GM10847 (cell line): ENCODE results near the gene ZNF750.

Source experiments
- POLR2A ChIP-seq: IDR thresholded peaks from 2 replicates; pipeline ENCODE4 v1.6.1; 2011; ENCODE audit not compliant: insufficient read length; ENCODE audit errors: extremely low read depth

The ZNF750 gene

DNA sequence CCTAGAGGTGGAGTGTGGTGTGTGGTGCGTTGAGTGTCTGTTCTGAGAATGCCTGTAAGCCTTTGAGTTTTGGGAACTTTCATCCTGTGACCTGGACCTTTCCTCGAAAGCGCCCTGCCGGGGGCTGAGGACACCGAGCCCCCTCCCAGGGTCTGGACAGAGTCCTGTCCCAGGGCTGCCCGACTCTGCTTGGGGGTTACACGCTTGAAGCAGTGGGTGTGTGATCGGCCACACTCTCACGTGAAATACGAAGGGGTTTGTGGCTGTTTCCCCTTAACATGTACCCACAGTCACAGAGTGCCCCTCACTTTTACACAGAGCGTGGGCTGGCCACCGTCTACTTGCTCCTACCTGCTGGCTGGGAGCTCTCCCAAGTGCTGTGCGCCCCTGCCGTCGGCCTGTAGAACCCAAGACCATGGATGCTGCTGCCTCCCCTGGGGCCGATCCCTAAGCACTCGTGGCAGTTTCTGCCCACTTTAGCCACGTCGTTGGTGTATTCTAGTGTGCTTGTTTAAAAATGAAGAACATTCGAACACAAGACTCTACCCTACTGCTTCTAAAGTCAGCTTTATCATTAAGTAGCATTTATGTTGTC is 6.8 kb downstream of the ZNF750 start:
- no peak for TF ChIP-seq POLR2A

DNA sequence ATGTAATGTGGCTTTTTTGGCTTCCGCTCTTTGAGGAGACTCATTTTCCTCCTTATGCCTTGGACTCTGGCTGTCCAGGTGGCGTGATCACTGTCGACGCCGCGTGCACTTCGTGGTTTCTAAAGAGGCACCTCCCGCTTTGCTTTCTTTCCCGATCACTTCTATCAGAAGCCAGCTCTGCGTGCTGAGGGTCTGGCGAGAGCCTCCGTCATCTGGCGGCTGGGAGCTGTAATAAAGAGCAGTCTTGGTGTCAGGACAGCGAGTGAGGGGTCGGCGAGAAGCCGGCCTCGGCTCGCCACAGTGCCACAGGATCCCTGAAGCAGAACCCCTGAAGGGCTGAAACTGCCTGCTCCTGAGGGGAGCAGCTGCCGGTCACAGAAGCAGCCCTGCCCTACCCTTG is 7.4 kb downstream of the ZNF750 start:
- no peak for TF ChIP-seq POLR2A

DNA sequence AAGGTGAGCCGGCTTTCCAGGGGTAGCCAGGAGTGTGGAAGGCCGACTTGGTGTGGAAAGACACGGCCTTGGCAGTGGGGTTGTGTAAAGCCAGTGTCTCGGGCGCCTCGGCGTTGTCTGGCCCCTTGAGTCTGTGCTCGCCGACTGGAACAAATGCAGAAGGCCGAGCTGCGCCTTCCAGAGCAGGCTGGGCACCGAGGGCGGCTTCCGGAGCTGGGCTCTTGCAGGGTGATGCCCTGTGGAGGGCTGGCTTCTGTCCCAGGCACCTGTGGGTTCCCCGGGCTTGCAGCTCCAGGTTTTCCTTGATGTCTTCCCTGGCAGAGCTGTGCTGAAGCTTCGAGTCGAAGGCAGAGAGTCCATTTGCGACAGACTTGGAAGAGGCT is 8.0 kb downstream of the ZNF750 start:
- no peak for TF ChIP-seq POLR2A

DNA sequence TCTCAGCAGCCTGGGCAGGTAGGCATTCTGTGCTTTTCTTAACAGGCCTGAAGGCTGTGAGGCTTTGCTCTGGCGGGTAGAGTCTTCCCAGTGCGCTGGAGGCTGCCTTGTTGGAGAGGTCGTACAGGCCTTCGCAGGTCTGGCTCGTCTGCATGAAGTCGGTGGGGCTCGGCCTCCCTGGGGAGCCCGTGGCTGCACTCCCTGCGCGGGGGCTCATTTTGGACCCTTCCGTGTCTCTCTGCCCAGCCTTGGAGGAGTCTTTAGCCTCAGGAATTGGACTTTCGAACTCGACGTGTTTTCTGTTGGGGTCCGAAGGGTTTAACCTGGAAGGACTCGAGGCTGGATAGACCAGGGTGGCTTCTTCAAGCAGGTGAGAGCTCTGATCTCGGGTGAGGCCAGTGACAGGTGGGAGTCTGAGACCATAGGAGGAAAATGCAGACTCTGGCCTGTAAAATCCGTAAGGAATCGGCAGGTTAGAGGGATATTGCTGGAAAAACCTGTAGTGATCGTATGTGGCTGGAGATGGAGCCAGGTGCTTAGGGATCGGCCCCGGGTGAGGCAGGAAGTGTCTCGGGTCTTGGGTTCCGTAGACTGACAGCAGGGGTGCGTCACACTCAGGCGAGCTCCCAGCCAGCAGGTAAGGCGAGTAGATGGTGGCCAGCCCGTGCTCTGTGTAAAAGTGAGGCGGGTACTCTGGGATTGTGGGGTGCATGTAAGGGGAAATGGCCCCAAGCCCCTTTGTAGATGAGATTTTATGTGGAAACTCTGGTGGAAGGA is 8.6 kb downstream of the ZNF750 start:
- no peak for TF ChIP-seq POLR2A

DNA sequence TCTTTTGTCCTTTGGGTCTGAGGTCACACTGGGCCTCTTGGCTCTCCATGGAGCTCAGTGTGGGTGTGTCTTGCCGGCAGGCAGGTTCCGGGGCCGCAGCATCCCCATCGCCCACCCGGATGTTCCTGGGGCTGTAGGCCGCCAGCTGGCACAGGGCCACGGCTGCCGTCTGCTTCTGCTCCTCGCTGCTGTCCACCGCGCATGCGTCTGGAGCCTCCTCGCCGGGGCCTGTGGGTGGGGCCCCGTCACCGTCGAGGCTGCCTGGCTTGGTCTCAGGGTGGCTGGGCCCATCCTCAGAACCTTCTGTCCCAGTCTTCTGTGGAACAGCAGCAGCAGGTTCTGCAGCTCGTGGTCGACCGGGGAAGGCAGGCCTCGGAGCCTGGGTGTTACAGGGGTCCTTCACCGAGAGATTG is 9.6 kb downstream of the ZNF750 start:
- TF ChIP-seq POLR2A: no peak

DNA sequence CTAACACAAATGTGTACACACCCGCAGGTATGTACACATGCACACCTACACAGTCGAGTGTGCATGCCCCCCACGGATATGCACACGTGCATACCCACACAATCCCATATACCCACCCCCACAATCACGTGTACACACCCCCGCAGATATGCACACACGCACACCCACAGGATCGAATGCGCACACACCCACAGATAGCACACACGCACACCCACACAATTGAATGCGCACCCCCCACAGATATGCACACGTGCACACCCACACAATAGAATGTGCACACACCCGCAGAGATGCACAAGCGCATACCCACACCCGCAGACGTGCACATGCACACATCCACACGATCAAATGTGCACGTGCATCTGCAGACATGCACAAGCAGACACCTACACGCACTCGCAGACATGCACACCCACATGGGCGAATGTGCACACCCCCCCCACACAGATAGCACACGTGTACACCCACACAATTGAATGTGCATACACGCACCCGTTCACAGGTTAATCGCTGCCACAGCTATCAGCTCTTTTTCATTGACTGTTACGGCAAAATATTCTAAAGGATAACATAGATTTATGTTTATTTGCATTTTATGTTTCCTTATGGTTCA is 10.8 kb downstream of the ZNF750 start:
- no peak for TF ChIP-seq POLR2A

DNA sequence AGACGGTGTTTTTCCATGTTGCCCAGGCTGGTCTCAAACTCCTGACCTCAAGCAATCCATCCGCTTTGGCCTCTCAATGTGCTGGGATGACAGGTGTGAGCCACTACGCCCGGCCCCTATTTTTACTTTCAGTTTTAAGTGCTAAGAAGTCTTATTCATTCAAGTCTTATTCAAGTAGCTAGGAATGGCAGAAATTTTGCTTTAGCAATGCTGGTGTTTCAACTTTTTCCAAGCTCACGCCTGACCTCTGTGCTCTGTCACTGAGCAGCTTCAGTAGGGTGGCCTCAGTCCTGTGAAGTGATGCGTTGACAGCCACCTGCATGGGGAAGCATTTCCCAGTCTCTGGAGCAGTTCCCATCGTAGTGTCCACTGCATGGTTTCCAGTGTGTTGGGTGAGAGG is 12.9 kb downstream of the ZNF750 start:
- no peak for TF ChIP-seq POLR2A

DNA sequence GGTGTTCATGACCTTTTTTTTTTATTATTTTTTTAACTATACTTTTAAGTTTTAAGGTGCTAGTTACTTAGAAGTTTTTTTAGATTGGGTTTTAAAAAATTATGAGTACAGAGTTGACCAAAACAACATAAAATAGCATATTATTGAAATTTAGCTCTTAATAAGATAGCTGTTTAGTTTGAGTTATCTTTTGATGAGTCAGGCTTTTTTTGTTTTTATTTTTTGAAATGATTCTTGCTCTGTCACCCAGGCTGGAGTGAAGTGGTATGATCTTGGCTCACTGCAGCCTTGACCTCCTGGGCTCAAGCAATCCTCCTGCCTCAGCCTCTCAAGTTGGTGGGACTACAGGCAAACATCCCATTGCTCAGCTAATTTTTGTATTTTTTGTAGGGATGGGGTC is 13.6 kb downstream of the ZNF750 start:
- TF ChIP-seq POLR2A: no peak

DNA sequence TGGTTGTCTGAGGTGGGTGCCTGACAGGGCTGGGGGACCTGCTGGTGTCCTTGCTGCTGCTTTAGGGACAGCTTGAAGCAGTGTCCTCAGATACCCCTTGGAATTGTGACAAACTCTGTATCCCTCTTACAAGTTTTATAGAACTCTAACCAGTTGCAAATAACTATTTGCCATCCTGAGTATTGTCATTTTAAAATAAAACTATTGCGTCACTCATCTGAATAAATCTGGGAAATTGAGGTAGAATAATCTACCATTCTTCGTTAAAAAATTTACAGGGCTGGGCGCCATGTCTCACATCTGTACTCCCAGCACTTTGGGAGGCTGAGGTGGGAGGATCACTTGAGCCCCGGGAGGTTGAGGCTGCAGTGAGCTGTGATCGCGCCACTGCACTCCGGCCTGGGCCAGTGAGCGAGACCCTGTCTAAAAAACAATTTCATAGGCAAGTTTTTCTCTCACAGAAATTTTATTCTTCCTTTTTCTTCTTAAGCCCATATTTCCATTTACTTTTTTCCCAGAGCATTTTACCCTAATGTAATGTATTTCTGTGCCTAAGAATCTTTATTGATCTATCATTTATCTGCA is 14.2 kb downstream of the ZNF750 start:
- no peak for TF ChIP-seq POLR2A

DNA sequence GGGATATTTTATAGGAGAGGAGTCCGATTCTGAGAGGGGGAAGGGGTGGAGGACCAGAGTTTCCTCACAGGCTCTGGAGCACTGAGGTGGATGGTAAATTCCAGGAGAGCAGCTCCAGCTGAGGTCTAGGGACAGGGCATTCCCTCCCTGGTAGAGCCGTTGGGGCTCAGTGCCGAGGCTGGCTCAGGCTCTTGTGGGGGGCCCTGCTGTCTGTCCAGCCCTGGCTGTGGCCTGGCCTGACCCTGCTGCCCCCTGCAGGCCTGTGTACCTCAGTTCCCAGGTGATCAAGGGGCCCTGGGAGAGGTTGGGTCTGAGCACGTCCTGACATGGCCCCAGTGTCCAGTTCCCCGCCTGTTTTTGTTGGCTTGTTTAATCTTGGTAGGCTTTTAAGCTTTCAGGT is 16.8 kb downstream of the ZNF750 start:
- TF ChIP-seq POLR2A: no peak

DNA sequence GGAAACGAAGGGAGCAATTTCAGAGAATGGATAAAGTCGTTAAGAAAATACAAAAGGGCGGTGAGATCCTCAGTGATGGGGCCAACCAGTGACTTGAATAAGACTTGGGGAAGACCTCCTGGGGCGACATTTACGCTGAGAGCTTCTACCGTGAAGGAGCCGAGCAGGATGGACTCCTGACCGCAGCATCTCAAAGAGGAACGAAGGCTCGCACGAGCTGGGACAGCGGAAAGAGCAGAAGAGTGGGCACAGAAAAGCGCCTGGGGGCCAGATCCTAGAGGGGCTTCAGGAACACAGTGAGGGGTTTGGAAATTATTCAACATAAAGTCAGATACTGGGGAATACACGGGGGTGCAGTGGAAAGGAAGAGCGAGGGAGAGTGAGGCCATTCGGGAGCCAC is 17.5 kb downstream of the ZNF750 start:
- TF ChIP-seq POLR2A: no peak

DNA sequence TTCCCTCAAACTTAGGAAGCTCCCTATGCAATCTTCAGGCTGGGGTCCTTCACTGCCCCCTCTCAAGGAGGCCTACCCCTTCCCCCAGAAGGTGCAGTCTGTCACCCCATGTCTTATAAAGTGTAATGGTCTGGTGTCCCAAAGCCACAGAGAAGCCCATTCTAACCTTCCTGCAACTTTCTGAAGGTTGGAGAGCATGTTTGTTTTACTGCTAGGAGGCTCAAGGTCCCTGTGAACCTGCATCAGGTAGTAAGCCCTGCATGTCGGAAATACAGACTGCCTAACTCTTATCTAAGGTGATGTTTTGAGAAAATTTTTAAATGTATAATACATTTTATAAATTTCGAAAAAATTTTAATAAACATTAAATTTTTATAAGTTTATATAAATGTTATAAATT is 18.3 kb downstream of the ZNF750 start:
- no peak for TF ChIP-seq POLR2A

DNA sequence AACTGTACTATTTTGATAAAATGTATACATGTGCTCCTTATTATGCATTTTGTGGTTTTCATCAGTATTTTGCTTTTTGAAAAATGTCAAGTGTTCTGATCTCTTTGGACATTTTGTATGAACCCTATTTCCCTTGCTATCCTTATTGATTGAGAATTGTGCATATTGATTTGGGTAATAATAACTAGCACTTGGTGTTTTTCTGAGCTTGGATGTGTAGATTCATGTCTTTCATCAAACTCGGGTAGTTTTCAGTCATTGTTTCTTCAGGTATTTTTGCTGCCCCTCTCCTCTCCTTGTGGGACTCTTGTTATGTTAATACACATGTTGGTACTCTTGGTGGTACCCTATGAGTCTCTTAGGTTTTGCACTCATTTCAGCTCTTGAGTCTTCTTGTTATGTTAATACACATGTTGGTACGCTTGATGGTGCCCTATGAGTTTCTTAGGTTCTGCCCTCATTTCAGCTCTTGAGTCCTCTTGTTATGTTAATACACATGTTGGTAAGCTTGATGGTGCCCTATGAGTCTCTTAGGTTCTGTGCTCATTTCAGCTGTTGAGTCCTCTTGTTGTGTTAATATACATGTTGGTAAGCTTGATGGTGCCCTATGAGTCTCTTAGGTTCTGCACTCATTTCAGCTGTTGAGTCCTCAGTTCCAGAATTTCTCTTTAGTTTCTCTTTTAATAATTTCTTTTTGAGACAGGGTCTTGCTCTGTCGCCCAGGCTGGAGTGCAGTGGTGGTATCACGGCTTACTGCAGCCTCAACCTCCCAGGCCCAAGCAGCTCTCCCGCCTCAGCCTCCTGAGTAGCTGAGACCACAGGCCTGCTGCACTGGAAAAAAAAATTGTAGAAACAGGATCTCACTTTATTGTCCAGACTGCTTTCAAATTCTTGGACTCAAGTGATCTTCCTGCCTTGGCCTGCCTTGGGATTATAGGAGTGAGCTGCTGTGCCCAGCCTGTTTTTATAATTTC is 19.3 kb downstream of the ZNF750 start:
- no peak for TF ChIP-seq POLR2A

DNA sequence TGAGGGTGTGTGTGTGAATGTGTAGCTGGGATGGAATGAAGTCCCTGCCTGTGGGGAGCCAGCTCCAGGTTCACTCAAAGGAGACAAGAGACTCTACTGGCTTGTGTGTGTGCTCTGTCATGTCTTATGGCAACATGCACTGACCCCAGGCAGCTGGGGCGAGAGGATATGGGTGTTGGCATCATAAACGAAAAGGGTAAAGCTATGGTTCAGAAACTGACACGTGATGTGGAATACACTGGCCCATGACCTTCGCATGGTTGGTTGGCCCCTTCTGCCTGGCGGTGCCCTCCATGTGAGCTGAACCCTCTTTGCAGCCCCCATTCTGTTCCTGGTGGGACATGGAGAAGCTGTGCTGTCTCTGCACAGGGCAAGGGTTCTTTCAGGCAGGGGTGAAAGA is 21.9 kb downstream of the ZNF750 start:
- TF ChIP-seq POLR2A: no peak

DNA sequence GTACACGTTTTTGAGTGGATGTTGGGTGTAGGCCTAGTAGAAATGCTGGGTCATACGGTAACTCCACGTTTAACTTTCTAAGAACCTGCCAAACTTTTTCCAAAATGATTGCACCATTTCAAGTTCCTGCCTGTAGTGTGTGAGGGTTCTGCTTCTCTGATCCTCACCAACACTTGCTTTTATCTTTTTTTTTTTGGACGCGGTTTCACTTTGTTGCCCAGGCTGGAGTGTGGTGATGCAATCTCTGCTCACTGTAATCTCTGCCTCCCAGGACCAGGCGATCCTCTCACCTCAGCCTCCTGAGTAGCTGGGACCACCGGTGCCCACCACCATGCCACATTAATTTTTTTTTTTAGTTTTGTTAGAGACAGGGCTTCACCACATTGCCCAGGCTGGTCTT is 23.5 kb downstream of the ZNF750 start:
- no peak for TF ChIP-seq POLR2A
